Neural progenitor cell (in vitro differentiated cells): ENCODE data around the gene HSP90B1. TPM values are rescaled to one million over a fixed set of nuclear protein-coding genes. Genes with fewer than 3 reads are reported as not detected.

ENCODE experiments used
- DNase-seq: peaks from one replicate; pipeline ENCODE4 v3.0.0-alpha.2; 2016; ENCODE audit warnings: low spot score
- H2AFZ ChIP-seq: fragments of 200-600 bp; sonication (generic); replicated peaks from 2 replicates; pipeline ENCODE4 v1.6.1; 2016; ENCODE audit warnings: antibody characterized with exemption
- H3F3A ChIP-seq: fragments of 200-600 bp; sonication (generic); 2 replicates; pipeline ENCODE4 v1.6.1; 2016; ENCODE audit warnings: antibody characterized with exemption, low read depth
- H3K27ac ChIP-seq: fragments of 200-600 bp; sonication (generic); 2 replicates; pipeline ENCODE4 v1.5.1; 2016; ENCODE audit warnings: mild to moderate bottlenecking
- H3K27me3 ChIP-seq: fragments of 200-600 bp; sonication (generic); 2 replicates; pipeline ENCODE4 v1.6.1; 2016; ENCODE audit warnings: mild to moderate bottlenecking, moderate library complexity
- H3K36me3 ChIP-seq: fragments of 200-600 bp; sonication (generic); 2 replicates; pipeline ENCODE4 v1.5.1; 2016
- H3K4me1 ChIP-seq: fragments of 200-600 bp; sonication (generic); 2 replicates; pipeline ENCODE4 v1.6.1; 2016; ENCODE audit warnings: mixed run types
- H3K4me2 ChIP-seq: fragments of 200-600 bp; sonication (generic); 2 replicates; pipeline ENCODE4 v1.6.1; 2016
- H3K4me3 ChIP-seq: fragments of 200-600 bp; sonication (generic); 2 replicates; pipeline ENCODE4 v1.5.1; 2016
- H3K79me2 ChIP-seq: fragments of 200-600 bp; sonication (generic); 2 replicates; pipeline ENCODE4 v1.6.1; 2016; ENCODE audit warnings: low read depth
- H3K9ac ChIP-seq: fragments of 200-600 bp; sonication (generic); 2 replicates; pipeline ENCODE4 v1.6.1; 2016
- H3K9me3 ChIP-seq: fragments of 200-600 bp; sonication (generic); 2 replicates; pipeline ENCODE4 v1.5.1; 2016; ENCODE audit warnings: low read depth
- H4K20me1 ChIP-seq: fragments of 200-600 bp; sonication (generic); 2 replicates; pipeline ENCODE4 v1.6.1; 2016; ENCODE audit warnings: low read depth
- H3K27ac Mint-ChIP-seq: 3 replicates; pipeline ENCODE4 v1.8.0; 2021; ENCODE audit warnings: mixed read lengths
- H3K27me3 Mint-ChIP-seq: 2 replicates; pipeline ENCODE4 v1.8.0; 2022; ENCODE audit warnings: low read depth, mild to moderate bottlenecking, inconsistent platforms, moderate library complexity, mixed read lengths; ENCODE audit not compliant: insufficient read depth
- H3K36me3 Mint-ChIP-seq: 3 replicates; pipeline ENCODE4 v1.8.0; 2021; ENCODE audit warnings: mixed read lengths
- H3K4me1 Mint-ChIP-seq: 3 replicates; pipeline ENCODE4 v1.8.0; 2021; ENCODE audit warnings: mixed read lengths
- H3K4me3 Mint-ChIP-seq: 3 replicates; pipeline ENCODE4 v1.8.0; 2021; ENCODE audit warnings: mild to moderate bottlenecking, moderate library complexity, mixed read lengths
- H3K9me3 Mint-ChIP-seq: 3 replicates; pipeline ENCODE4 v1.8.0; 2020; ENCODE audit warnings: mixed read lengths
- CTCF ChIP-seq: fragments of 200-600 bp; sonication (generic); IDR thresholded peaks from 2 replicates; pipeline ENCODE4 v1.5.1; 2017; ENCODE audit warnings: antibody characterized with exemption, mild to moderate bottlenecking
- EZH2 ChIP-seq: fragments of 200-600 bp; sonication (generic); IDR thresholded peaks from 2 replicates; pipeline ENCODE4 v1.6.1; 2017; ENCODE audit warnings: antibody characterized with exemption, mild to moderate bottlenecking, moderate library complexity
- EZH2phosphoT487 ChIP-seq: fragments of 200-600 bp; sonication (generic); IDR thresholded peaks from 2 replicates; pipeline ENCODE4 v1.6.1; 2017; ENCODE audit warnings: antibody characterized with exemption
- total RNA-seq: library from RNA; depleted of rRNA; stranded (reverse); fragments of >200 nt; gene quantifications from 2 replicates; pipeline ENCODE4 v1.2.3, GENCODE V29; 2015; ENCODE audit warnings: low replicate concordance

Gene HSP90B1
- total RNA-seq, 1 donor from 2014 or later: 588 TPM

DNA sequence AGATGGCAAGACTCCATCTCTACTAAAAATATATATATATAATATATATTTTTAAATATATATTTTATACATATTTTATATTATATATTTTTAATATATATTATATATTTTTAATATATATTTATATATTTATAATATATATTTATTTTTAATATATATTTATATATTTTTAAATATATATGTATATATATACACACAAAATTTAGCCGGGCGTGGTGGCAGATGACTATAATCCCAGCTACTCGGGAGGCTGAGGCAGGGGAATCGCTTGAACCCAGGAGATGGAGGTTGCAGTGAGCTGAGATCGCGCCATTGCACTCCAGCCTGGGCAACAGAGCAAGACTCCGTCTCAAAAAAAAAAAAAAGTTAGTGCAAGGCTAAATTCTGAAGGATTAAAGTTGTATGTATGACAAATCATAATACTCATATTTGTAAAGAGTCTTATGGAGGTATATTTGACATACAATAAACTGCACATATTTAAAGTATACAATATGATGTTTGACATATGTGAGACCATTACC lies 27.7 kb downstream of the HSP90B1 start:
- Mint-ChIP-seq H3K27ac (peak overlapping the region; percentile 99), H3K4me3 (peak overlapping the region; percentile 88), H3K4me1 (peaks cover 20% of the 10 kb centered on the region), H3K36me3 (peaks cover 2% of the 10 kb centered on the region), H3K27me3 (peaks cover 7% of the 10 kb centered on the region), H3K9me3 (no peaks in the 10 kb centered on the region)
- peak overlapping the region; percentile 98 for H3K27ac ChIP-seq
- H3K79me2 ChIP-seq: peaks cover 49% of the 10 kb centered on the region
- TF ChIP-seq CTCF (no peak), EZH2phosphoT487 (no peak), EZH2 (no peak)
- H3K9me3 ChIP-seq: no peaks in the 10 kb centered on the region
- H3F3A ChIP-seq: peaks cover 50% of the 10 kb centered on the region
- DNase-seq: no peak
- no peaks in the 10 kb centered on the region for H4K20me1 ChIP-seq
- peaks cover 11% of the 10 kb centered on the region for H3K4me1 ChIP-seq
- peak overlapping the region; percentile 85 for H3K4me2 ChIP-seq
- H2AFZ ChIP-seq: no peak overlapping the region
- no peak overlapping the region for H3K9ac ChIP-seq
- no peaks in the 10 kb centered on the region for H3K27me3 ChIP-seq
- H3K4me3 ChIP-seq: peak overlapping the region; percentile 92
- H3K36me3 ChIP-seq: no peaks in the 10 kb centered on the region

DNA sequence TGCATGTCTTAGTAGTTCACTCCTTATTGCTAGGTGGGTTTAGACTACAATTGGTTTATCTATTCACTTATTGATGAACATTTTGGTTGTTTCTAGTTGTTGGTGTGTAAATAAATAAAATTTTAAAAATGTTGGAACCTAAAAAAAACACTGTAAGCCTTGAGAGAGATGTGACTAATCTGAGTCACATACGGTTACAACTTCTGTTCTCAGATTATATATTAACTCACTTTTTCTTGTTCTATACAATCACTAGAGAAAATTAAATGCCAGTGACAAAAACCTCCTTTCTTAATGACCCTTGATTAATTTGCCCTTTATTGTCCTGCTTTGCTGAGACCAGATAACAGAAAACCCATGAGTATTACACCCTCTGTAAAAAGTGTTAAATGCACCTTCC lies 28.4 kb downstream of the HSP90B1 start:
- no peaks in the 10 kb centered on the region for H3K9me3 Mint-ChIP-seq
- Histone ChIP-seq H3K36me3 (no peaks in the 10 kb centered on the region), H3K27me3 (no peaks in the 10 kb centered on the region), H3F3A (peaks cover 46% of the 10 kb centered on the region), H3K79me2 (peaks cover 50% of the 10 kb centered on the region), H3K4me3 (no peak overlapping the region), H3K27ac (peak overlapping the region; percentile 36), H3K9me3 (no peaks in the 10 kb centered on the region), H2AFZ (no peak overlapping the region), H3K9ac (no peak overlapping the region), H3K4me2 (peak overlapping the region; percentile 85), H3K4me1 (peaks cover 14% of the 10 kb centered on the region), H4K20me1 (no peaks in the 10 kb centered on the region)
- peaks cover 7% of the 10 kb centered on the region for H3K27me3 Mint-ChIP-seq
- DNase-seq: no peak
- H3K4me1 Mint-ChIP-seq: peaks cover 24% of the 10 kb centered on the region
- peak overlapping the region; percentile 36 for H3K4me3 Mint-ChIP-seq
- H3K36me3 Mint-ChIP-seq: peaks cover 2% of the 10 kb centered on the region
- TF ChIP-seq EZH2phosphoT487 (no peak), EZH2 (no peak), CTCF (no peak)
- H3K27ac Mint-ChIP-seq: peak overlapping the region; percentile 20

DNA sequence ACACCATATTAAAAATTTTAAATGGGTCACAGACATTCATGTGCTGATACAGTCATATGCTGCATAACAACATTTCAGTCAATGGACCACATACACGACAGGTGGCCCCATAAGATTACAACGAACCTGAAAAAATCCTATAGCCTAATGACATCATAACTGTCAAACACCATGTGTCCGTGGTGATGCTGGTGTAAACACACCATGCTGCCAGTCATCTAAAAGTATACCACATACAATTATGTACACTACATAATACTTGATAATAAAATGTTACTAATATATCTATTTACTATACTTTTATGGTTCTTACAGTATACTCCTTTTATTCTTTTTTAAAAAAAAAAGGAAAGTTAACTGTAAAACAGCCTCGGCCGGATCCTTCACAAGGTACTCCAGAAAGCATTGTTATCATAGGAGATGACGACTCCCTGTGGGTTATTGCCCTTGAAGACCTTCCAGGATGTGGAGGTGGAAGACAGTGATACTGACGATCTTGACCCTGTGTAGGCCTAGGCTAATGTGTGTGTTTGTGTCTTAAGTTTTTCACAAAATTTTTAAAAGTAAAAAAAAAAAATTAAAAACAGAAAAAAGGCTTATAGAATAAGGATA lies 30.5 kb downstream of the HSP90B1 start:
- Mint-ChIP-seq H3K27me3 (peaks cover 3% of the 10 kb centered on the region), H3K36me3 (no peaks in the 10 kb centered on the region), H3K4me1 (peaks cover 25% of the 10 kb centered on the region), H3K9me3 (no peaks in the 10 kb centered on the region), H3K27ac (no peak overlapping the region), H3K4me3 (no peak overlapping the region)
- Histone ChIP-seq H3F3A (peaks cover 41% of the 10 kb centered on the region), H4K20me1 (no peaks in the 10 kb centered on the region), H3K9ac (no peak overlapping the region), H3K4me3 (no peak overlapping the region), H3K27me3 (no peaks in the 10 kb centered on the region), H3K9me3 (no peaks in the 10 kb centered on the region), H3K79me2 (peaks cover 49% of the 10 kb centered on the region), H3K4me2 (no peak overlapping the region), H2AFZ (no peak overlapping the region), H3K27ac (no peak overlapping the region), H3K36me3 (no peaks in the 10 kb centered on the region), H3K4me1 (peaks cover 18% of the 10 kb centered on the region)
- no peak for TF ChIP-seq CTCF
- no peak for TF ChIP-seq EZH2phosphoT487
- TF ChIP-seq EZH2: no peak
- no peak for DNase-seq
